DOHH2 (cell line): ENCODE results near the gene PLCD1.

Experiments
- EZH2phosphoT487 ChIP-seq: fragments of 200-600 bp; sonication (generic); IDR thresholded peaks from 2 replicates; pipeline ENCODE4 v1.6.1; 2017; ENCODE audit warnings: borderline replicate concordance, mild to moderate bottlenecking, antibody characterized with exemption, low read length, moderate library complexity, mixed read lengths
- TF ChIP-seq, protein P1 (sequence below): fragments of 200-600 bp; sonication (generic); IDR thresholded peaks from one replicate; pipeline ENCODE4 v1.5.1; 2014; ENCODE audit warnings: antibody characterized with exemption, mild to moderate bottlenecking, low read depth, low read length; ENCODE audit not compliant: poor library complexity, severe bottlenecking

DNA sequence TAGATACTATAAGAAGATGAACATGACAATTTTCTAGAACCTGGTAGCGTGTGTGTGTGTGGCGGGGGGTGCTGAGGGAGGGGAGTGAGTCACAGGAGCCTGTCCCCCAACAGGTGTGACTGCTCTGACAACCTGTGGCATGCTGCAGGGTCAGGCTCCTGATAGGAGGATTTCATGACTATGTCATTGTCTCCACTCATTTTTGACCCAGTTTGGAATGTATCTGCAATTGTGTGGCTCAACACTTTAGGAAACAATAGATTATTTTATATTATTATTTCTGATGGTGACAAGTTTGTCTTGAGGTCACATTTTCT is 48.1 kb downstream of the PLCD1 start:
- no peak for TF ChIP-seq EZH2phosphoT487
- TF ChIP-seq, protein P1, sequence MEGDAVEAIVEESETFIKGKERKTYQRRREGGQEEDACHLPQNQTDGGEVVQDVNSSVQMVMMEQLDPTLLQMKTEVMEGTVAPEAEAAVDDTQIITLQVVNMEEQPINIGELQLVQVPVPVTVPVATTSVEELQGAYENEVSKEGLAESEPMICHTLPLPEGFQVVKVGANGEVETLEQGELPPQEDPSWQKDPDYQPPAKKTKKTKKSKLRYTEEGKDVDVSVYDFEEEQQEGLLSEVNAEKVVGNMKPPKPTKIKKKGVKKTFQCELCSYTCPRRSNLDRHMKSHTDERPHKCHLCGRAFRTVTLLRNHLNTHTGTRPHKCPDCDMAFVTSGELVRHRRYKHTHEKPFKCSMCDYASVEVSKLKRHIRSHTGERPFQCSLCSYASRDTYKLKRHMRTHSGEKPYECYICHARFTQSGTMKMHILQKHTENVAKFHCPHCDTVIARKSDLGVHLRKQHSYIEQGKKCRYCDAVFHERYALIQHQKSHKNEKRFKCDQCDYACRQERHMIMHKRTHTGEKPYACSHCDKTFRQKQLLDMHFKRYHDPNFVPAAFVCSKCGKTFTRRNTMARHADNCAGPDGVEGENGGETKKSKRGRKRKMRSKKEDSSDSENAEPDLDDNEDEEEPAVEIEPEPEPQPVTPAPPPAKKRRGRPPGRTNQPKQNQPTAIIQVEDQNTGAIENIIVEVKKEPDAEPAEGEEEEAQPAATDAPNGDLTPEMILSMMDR = no peak
